ENCODE data around the gene CIB1.
"Not testable (repeated sequence)": the region's sequence is repeated elsewhere in the genome, so short reads cannot be mapped to it uniquely, and the experiment has no call there.

The CIB1 gene

GRCh38 chr15:90233387-90234095 lies at the start of gene CIB1:
Gene CIB1 (minus strand): TSS chr15:90233941. CDS start chr15:90233885, 56 bp downstream.
- TF ChIP-seq ZFX (IDR thresholded peaks at IDR 0.05; ENCODE audit: borderline replicate concordance) (no peak), CTCF (IDR thresholded peaks at IDR 0.05) (0 out of 2 replicates have a peak, but pooled peaks have one; percentile 17)
- H3K27ac ChIP-seq, result peak within 1 kb of the TSS; percentile 86

GRCh38 chr15:90281637-90282036 lies 47.9 kb upstream of the CIB1 start:
- H3K27ac ChIP-seq, result not testable (repeated sequence)

GRCh38 chr15:90280743-90281142 lies 47.0 kb upstream of the CIB1 start:
- H3K27ac ChIP-seq, result not testable (repeated sequence)

GRCh38 chr15:90278467-90278866 lies 44.7 kb upstream of the CIB1 start:
- H3K27ac ChIP-seq, result not testable (repeated sequence)

- H3K27ac ChIP-seq, result no peak overlapping the region
Measured at GRCh38 chr15:90271459-90272166, 37.9 kb upstream of the CIB1 start.

GRCh38 chr15:90270502-90271150 lies 36.9 kb upstream of the CIB1 start:
- H3K27ac ChIP-seq, result no peak overlapping the region
- no peak for TF ChIP-seq ZFX (IDR thresholded peaks at IDR 0.05; ENCODE audit: borderline replicate concordance)
- no peak for TF ChIP-seq CTCF (IDR thresholded peaks at IDR 0.05)

More at GRCh38 chr15:90271459-90272166, 37.9 kb upstream of the CIB1 start:
- TF ChIP-seq CTCF (IDR thresholded peaks at IDR 0.05) (no peak), ZFX (IDR thresholded peaks at IDR 0.05; ENCODE audit: borderline replicate concordance) (no peak)

- TF ChIP-seq CTCF (IDR thresholded peaks at IDR 0.05) (no peak), ZFX (IDR thresholded peaks at IDR 0.05; ENCODE audit: borderline replicate concordance) (no peak)
- H3K27ac ChIP-seq, result no peak overlapping the region
Measured at GRCh38 chr15:90268415-90268814, 34.7 kb upstream of the CIB1 start.

GRCh38 chr15:90266485-90266884 lies 32.7 kb upstream of the CIB1 start:
- peak overlapping the region; percentile 90 for H3K27ac ChIP-seq
- no peak for TF ChIP-seq CTCF (IDR thresholded peaks at IDR 0.05)
- no peak for TF ChIP-seq ZFX (IDR thresholded peaks at IDR 0.05; ENCODE audit: borderline replicate concordance)
